GM12878 (cell line): ENCODE measurements around the gene SARS1. TPM values are rescaled to one million over a fixed set of nuclear protein-coding genes. Genes with fewer than 3 reads are reported as not detected.

Experiments used
- ATAC-seq: fragments of 200-7000 bp; cut with Tn5 transposase; 3 replicates; pipeline ENCODE4 v1.9.1; 2020; ENCODE audit warnings: mild to moderate bottlenecking, moderate library complexity
- BruUV-seq: library from RNA; stranded (reverse); fragments of 400-500 nt; replicated peaks from 2 replicates; lab custom pipeline; 2021; lab: Mats Ljungman, UMichigan
- CTCF ChIA-PET: fragments of 300-600 bp; sonication (Branson Sonifier 250); formaldehyde crosslinking; extraction: SDS; loops from one replicate; lab custom pipeline; 2021; ENCODE audit warnings: inconsistent platforms; lab: Yijun Ruan, JAX
- POLR2A ChIA-PET: fragments of 350-600 bp; formaldehyde crosslinking; extraction: SDS; loops from one replicate; lab custom pipeline; 2021; ENCODE audit warnings: inconsistent platforms; lab: Charles Lee
- RAD21 ChIA-PET: fragments of 300-600 bp; sonication (Branson Sonifier 250); formaldehyde crosslinking; loops from one replicate; lab custom pipeline; 2023; ENCODE audit warnings: antibody characterized with exemption; ENCODE audit not compliant: unreplicated experiment; lab: Charles Lee
- SMC1A ChIA-PET: fragments of 300-600 bp; sonication (Branson Sonifier 250); formaldehyde crosslinking; loops from one replicate; lab custom pipeline; 2023; ENCODE audit not compliant: unreplicated experiment, uncharacterized antibody; lab: Charles Lee
- DNase-seq: peaks from one replicate; pipeline ENCODE4 v3.0.0-alpha.2; 2011; ENCODE audit warnings: low read depth, low spot score
- FAIRE-seq: peaks from 3 replicates; lab custom pipeline; 2011; peaks lifted over from hg19 to GRCh38; lab: Jason Lieb, UNC
- H2AFZ ChIP-seq: 2 replicates; pipeline ENCODE4 v1.6.0; 2011; ENCODE audit warnings: low read depth, low read length, control low read depth; ENCODE audit not compliant: control insufficient read depth
- H3K27ac ChIP-seq: 2 replicates; pipeline ENCODE4 v1.5.1; 2011; ENCODE audit warnings: control low read depth; ENCODE audit not compliant: control insufficient read depth, insufficient read depth
- H3K27me3 ChIP-seq, 2 experiments: replicated peaks in 1 of 2; 2 replicates each; pipeline versions ENCODE4 v1.6.0 to v1.6.1; 2011; ENCODE audit warnings: low read length in 1 of 2; ENCODE audit not compliant: control insufficient read depth in 2 of 2, insufficient read depth in 2 of 2
- H3K36me3 ChIP-seq, 2 experiments: 2 replicates each; pipeline ENCODE4 v1.5.1; 2011; ENCODE audit warnings: low read length in 1 of 2; ENCODE audit not compliant: control insufficient read depth in 2 of 2, insufficient read depth in 2 of 2
- H3K4me1 ChIP-seq: 2 replicates; pipeline ENCODE4 v1.6.1; 2011; ENCODE audit warnings: mild to moderate bottlenecking, low read length, moderate library complexity, mixed read lengths; ENCODE audit not compliant: control insufficient read depth, insufficient read depth
- H3K4me2 ChIP-seq: 2 replicates; pipeline ENCODE4 v1.6.0; 2011; ENCODE audit warnings: control low read depth; ENCODE audit not compliant: control insufficient read depth, insufficient read depth
- H3K4me3 ChIP-seq: fragments of 200-600 bp; sonication (generic); 2 replicates; pipeline ENCODE4 v1.5.1; 2016
- H3K79me2 ChIP-seq: 2 replicates; pipeline ENCODE4 v1.6.0; 2011; ENCODE audit warnings: low read length; ENCODE audit not compliant: control insufficient read depth, insufficient read depth
- H3K9ac ChIP-seq: 2 replicates; pipeline ENCODE4 v1.8.0; 2011; ENCODE audit warnings: low read length, control low read depth, mixed read lengths; ENCODE audit not compliant: control insufficient read depth, insufficient read depth
- H3K9me3 ChIP-seq: replicated peaks from 3 replicates; pipeline ENCODE4 v1.5.1; 2011; ENCODE audit warnings: mild to moderate bottlenecking, low read length; ENCODE audit not compliant: control insufficient read depth, insufficient read depth
- H4K20me1 ChIP-seq: 2 replicates; pipeline ENCODE4 v1.6.0; 2011; ENCODE audit not compliant: control insufficient read depth, insufficient read depth
- KLF5 ChIP-seq: fragments of 450-650 bp; IDR thresholded peaks from 2 replicates; pipeline ENCODE4 v1.6.1; 2014; ENCODE audit warnings: mild to moderate bottlenecking; ENCODE audit not compliant: partially characterized antibody
- NFYA ChIP-seq: IDR thresholded peaks from 2 replicates; pipeline ENCODE4 v1.6.1; 2011; ENCODE audit warnings: low read depth, mild to moderate bottlenecking, low read length, improper control_type of control experiment, borderline replicate concordance
- NFYB ChIP-seq: IDR thresholded peaks from 2 replicates; pipeline ENCODE4 v1.6.1; 2011; ENCODE audit warnings: low read depth, mild to moderate bottlenecking, low read length, improper control_type of control experiment, moderate library complexity; ENCODE audit not compliant: insufficient read depth
- NR2C2 ChIP-seq: IDR thresholded peaks from 2 replicates; pipeline ENCODE4 v1.6.1; 2011; ENCODE audit warnings: borderline replicate concordance, low read depth; ENCODE audit not compliant: control insufficient read depth, insufficient read length
- RAD21 ChIP-seq: IDR thresholded peaks from 2 replicates; pipeline ENCODE4 v1.6.1; 2011; ENCODE audit warnings: mild to moderate bottlenecking, low read depth, low read length, moderate library complexity; ENCODE audit not compliant: insufficient read depth
- RAD51 ChIP-seq: fragments of 450-650 bp; IDR thresholded peaks from 2 replicates; pipeline ENCODE4 v1.6.1; 2016; ENCODE audit warnings: moderate library complexity, mild to moderate bottlenecking, inconsistent platforms
- RCOR1 ChIP-seq: conservative IDR thresholded peaks from 2 replicates; pipeline ENCODE4 v1.6.1; 2012; ENCODE audit warnings: low read depth, low read length, improper control_type of control experiment
- WGBS: methylation state at CpG from one replicate; pipeline ENCODE4 v1.1.6; 2016; ENCODE audit warnings: low lambda C conversion rate; ENCODE audit not compliant: insufficient replicate concordance, insufficient coverage; ENCODE audit errors: missing lambda C conversion rate; 5-methylcytosine and 5-hydroxymethylcytosine counted together
- in situ Hi-C: fragments of 300-500 bp; cut with MboI; formaldehyde crosslinking; loops from 9 replicates; pipeline ENCODE4 v1.14.3; 2018; ENCODE audit warnings: mixed read lengths
- intact Hi-C: fragments of 100-400 bp; cut with micrococcal nuclease; formaldehyde crosslinking; loops from one replicate; pipeline ENCODE4 v1.14.2; 2022; ENCODE audit not compliant: unreplicated experiment
- polyA plus RNA-seq, 11 experiments: library from polyadenylated mRNA; depleted of rRNA in 4 of 11; unstranded in 6 of 11; stranded (reverse) in 5 of 11; fragments of >200 nt; fragmentation: Nextera tagmentation in 4 of 11; fragmentation: Illumina TruSeq in 1 of 11; extraction: Ambion mirVana in 4 of 11; extraction: Trizol in 1 of 11; gene quantifications; 1 replicate in 1 of 11; 2 replicates in 10 of 11; pipeline versions ENCODE4 v1.2.1 to v1.2.3, GENCODE V29; 2011 to 2016; ENCODE audit warnings: inconsistent platforms in 2 of 11, missing spikeins in 2 of 11, low read depth in 1 of 11
- total RNA-seq, 4 experiments: library from RNA; depleted of rRNA in 3 of 4; stranded (reverse); fragments of >200 nt in 3 of 4; fragmentation: Illumina TruSeq in 1 of 4; extraction: Trizol in 1 of 4; gene quantifications; 2 replicates each; pipeline versions ENCODE4 v1.2.1 to v1.2.3, GENCODE V29; 2013 to 2021
- TF ChIP-seq, protein P1 (sequence below): fragments of 450-650 bp; IDR thresholded peaks from 2 replicates; pipeline ENCODE4 v1.6.1; 2016; ENCODE audit warnings: mild to moderate bottlenecking, moderate library complexity, borderline replicate concordance

SARS1 gene
- total and polyA plus RNA-seq, 10 of the 15 experiments (the other 5 are each of a cell fraction or from before 2014, with no cell fraction given): 103 to 202 (median 138) TPM

- Histone ChIP-seq H3K27me3 (peaks cover 0 to 1% of the 10 kb centered on the region in 2 experiments; a peak in 1 of 4 replicates), H3K9ac (no peak overlapping the region), H3K4me1 (no peaks in the 10 kb centered on the region), H3K79me2 (no peaks in the 10 kb centered on the region), H3K4me3 (no peak overlapping the region), H3K4me2 (no peak overlapping the region), H3K9me3 (no peaks in the 10 kb centered on the region), H2AFZ (no peak overlapping the region), H3K27ac (no peak overlapping the region), H4K20me1 (no peaks in the 10 kb centered on the region), H3K36me3 (no peaks in the 10 kb centered on the region)
- in situ Hi-C loops: no loop called here
- TF ChIP-seq RCOR1 (no peak), RAD51 (no peak)
- FAIRE-seq: no peak
- no peak for ATAC-seq
- DNase-seq: no peak
- ChIA-PET CTCF (interaction anchor here (0.6 kb wide), 1 partner anchor 79 kb away, joined by 3 read pairs; no protein-coding TSS in a partner anchor), SMC1A (no interaction called here), RAD21 (no interaction called here), POLR2A (no interaction called here)
- no TSS peak for BruUV-seq
- intact Hi-C loops: no loop called here
- WGBS: 50% methylated on average over 20 of the region's 20 CpGs
These were observed 57.1 kb downstream of the SARS1 start for GRCh38 chr1:109270623-109271317.

DNA sequence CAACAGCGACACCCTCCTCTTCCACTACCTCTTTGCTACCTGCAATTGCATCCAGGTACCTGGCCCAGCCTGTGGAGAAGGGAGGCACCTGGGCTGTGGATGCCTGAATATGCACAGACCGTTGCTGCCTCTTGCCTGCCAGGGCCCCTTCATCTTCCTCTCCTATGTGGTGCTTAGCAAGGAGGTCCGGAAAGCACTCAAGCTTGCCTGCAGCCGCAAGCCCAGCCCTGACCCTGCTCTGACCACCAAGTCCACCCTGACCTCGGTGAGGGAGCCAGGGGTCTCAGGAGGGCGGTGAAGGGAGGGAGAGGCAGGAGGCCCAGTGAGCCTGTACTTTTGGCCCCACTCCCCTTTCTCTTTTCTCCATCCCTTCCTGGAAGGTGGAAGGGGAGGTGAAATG lies 57.7 kb downstream of the SARS1 start:
- Histone ChIP-seq H3K4me2 (no peak overlapping the region), H3K9me3 (no peaks in the 10 kb centered on the region), H3K79me2 (no peaks in the 10 kb centered on the region), H3K36me3 (no peaks in the 10 kb centered on the region), H4K20me1 (no peaks in the 10 kb centered on the region), H3K27me3 (peaks cover 0 to 1% of the 10 kb centered on the region in 2 experiments; a peak in 1 of 4 replicates), H3K9ac (no peak overlapping the region), H2AFZ (no peak overlapping the region), H3K4me1 (no peaks in the 10 kb centered on the region), H3K27ac (no peak overlapping the region), H3K4me3 (no peak overlapping the region)
- SMC1A ChIA-PET: no interaction called here
- RAD21 ChIA-PET: no interaction called here
- FAIRE-seq (no peak), DNase-seq (no peak), ATAC-seq (no peak)
- in situ Hi-C loops (no loop called here), intact Hi-C loops (no loop called here)
- no TSS peak for BruUV-seq
- POLR2A ChIA-PET: no interaction called here
- 13% methylated on average over 6 of the region's 6 CpGs for WGBS
- CTCF ChIA-PET: interaction anchor here (0.6 kb wide), 1 partner anchor 79 kb away, joined by 3 read pairs; no protein-coding TSS in a partner anchor
- TF ChIP-seq RAD21 (no peak), NR2C2 (no peak), NFYA (no peak), NFYB (no peak), KLF5 (no peak)
- TF ChIP-seq, protein P1, sequence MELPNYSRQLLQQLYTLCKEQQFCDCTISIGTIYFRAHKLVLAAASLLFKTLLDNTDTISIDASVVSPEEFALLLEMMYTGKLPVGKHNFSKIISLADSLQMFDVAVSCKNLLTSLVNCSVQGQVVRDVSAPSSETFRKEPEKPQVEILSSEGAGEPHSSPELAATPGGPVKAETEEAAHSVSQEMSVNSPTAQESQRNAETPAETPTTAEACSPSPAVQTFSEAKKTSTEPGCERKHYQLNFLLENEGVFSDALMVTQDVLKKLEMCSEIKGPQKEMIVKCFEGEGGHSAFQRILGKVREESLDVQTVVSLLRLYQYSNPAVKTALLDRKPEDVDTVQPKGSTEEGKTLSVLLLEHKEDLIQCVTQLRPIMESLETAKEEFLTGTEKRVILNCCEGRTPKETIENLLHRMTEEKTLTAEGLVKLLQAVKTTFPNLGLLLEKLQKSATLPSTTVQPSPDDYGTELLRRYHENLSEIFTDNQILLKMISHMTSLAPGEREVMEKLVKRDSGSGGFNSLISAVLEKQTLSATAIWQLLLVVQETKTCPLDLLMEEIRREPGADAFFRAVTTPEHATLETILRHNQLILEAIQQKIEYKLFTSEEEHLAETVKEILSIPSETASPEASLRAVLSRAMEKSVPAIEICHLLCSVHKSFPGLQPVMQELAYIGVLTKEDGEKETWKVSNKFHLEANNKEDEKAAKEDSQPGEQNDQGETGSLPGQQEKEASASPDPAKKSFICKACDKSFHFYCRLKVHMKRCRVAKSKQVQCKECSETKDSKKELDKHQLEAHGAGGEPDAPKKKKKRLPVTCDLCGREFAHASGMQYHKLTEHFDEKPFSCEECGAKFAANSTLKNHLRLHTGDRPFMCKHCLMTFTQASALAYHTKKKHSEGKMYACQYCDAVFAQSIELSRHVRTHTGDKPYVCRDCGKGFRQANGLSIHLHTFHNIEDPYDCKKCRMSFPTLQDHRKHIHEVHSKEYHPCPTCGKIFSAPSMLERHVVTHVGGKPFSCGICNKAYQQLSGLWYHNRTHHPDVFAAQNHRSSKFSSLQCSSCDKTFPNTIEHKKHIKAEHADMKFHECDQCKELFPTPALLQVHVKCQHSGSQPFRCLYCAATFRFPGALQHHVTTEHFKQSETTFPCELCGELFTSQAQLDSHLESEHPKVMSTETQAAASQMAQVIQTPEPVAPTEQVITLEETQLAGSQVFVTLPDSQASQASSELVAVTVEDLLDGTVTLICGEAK: no peak
